Peyer's patch (tissue), 4 donors: ENCODE measurements around the gene FAM50A. TPM values are rescaled to one million over a fixed set of nuclear protein-coding genes. Genes with fewer than 3 reads are reported as not detected.

Experiments used
- DNase-seq, 3 donors: peaks; one replicate each; pipeline ENCODE4 v3.0.0-alpha.2; 2017 to 2019
- H3K27ac ChIP-seq, 4 donors: fragments of 200-600 bp; sonication (generic); one replicate each; pipeline ENCODE4 v1.5.1; 2016 to 2019
- H3K27me3 ChIP-seq, 2 donors: fragments of 200-600 bp; sonication (generic); one replicate each; pipeline ENCODE4 v1.5.1; 2019
- H3K36me3 ChIP-seq, 3 donors: fragments of 200-600 bp; sonication (generic); one replicate each; pipeline ENCODE4 v1.5.1; 2016 to 2019
- H3K4me1 ChIP-seq, 4 donors: fragments of 200-600 bp; sonication (generic); one replicate each; pipeline ENCODE4 v1.5.1; 2016 to 2019
- H3K4me3 ChIP-seq, 4 donors: fragments of 200-600 bp; sonication (generic); 1 replicate in 3 of 4; 2 replicates in 1 of 4; pipeline ENCODE4 v1.5.1; 2016 to 2019; ENCODE audit warnings: mild to moderate bottlenecking in 1 of 4
- H3K9me3 ChIP-seq, 4 donors: fragments of 200-600 bp; sonication (generic); one replicate each; pipeline ENCODE4 v1.5.1; 2016 to 2019; ENCODE audit warnings: mild to moderate bottlenecking in 1 of 4
- CTCF ChIP-seq, 6 experiments: fragments of 450-650 bp in 4 of 6; fragments of 200-600 bp in 2 of 6; sonication (generic) in 1 of 6; IDR thresholded peaks; one replicate each; pipeline ENCODE4 v1.5.1; 2017 to 2019; ENCODE audit warnings: antibody characterized with exemption in 6 of 6, mild to moderate bottlenecking in 3 of 6, moderate library complexity in 1 of 6
- POLR2A ChIP-seq, 2 donors: fragments of 450-650 bp; IDR thresholded peaks; one replicate each; pipeline ENCODE4 v1.5.1; 2017; ENCODE audit warnings: antibody characterized with exemption in 2 of 2, mild to moderate bottlenecking in 2 of 2, moderate library complexity in 2 of 2
- total RNA-seq, 4 donors: library from RNA; depleted of rRNA; stranded (reverse); fragments of >200 nt; gene quantifications; one replicate each; pipeline ENCODE4 v1.1.0, GENCODE V29; 2016

FAM50A gene
- total RNA-seq, 4 donors from 2014 or later = 35.6 to 212 (median 54.6) TPM

GRCh38 chrX:154433605-154434004 is 10.3 kb upstream of the FAM50A start:
- peaks cover 0 to 20% (median 0%) of the 10 kb centered on the region in 4 donors for H3K4me1 ChIP-seq
- H3K9me3 ChIP-seq = no peaks in the 10 kb centered on the region
- DNase-seq = no peak
- no peak overlapping the region for H3K27ac ChIP-seq
- peaks cover 0 to 17% (median 0%) of the 10 kb centered on the region in 3 donors for H3K36me3 ChIP-seq
- TF ChIP-seq CTCF (IDR thresholded peaks at IDR 0.05) = no peak
- TF ChIP-seq POLR2A (IDR thresholded peaks at IDR 0.05) = no peak
- H3K27me3 ChIP-seq = no peaks in the 10 kb centered on the region
- no peak overlapping the region for H3K4me3 ChIP-seq

GRCh38 chrX:154434394-154435168 is 9.4 kb upstream of the FAM50A start:
- Histone ChIP-seq H3K4me1 (peaks cover 0 to 18% (median 0%) of the 10 kb centered on the region in 4 donors), H3K9me3 (no peaks in the 10 kb centered on the region), H3K27ac (no peak overlapping the region), H3K4me3 (no peak overlapping the region), H3K27me3 (no peaks in the 10 kb centered on the region), H3K36me3 (peaks cover 0 to 17% (median 0%) of the 10 kb centered on the region in 3 donors)
- TF ChIP-seq CTCF (IDR thresholded peaks at IDR 0.05) (no peak), POLR2A (IDR thresholded peaks at IDR 0.05) (no peak)
- no peak for DNase-seq

GRCh38 chrX:154435171-154435733 is 8.7 kb upstream of the FAM50A start:
- H3K9me3 ChIP-seq = no peaks in the 10 kb centered on the region
- H3K27ac ChIP-seq = no peak overlapping the region
- TF ChIP-seq POLR2A (IDR thresholded peaks at IDR 0.05) (no peak), CTCF (IDR thresholded peaks at IDR 0.05) (no peak)
- peaks cover 0 to 17% (median 0%) of the 10 kb centered on the region in 3 donors for H3K36me3 ChIP-seq
- no peaks in the 10 kb centered on the region for H3K27me3 ChIP-seq
- no peak overlapping the region for H3K4me3 ChIP-seq
- peaks cover 0 to 14% (median 0%) of the 10 kb centered on the region in 4 donors for H3K4me1 ChIP-seq
- no peak for DNase-seq

- peak overlapping the region; percentile 84 to 95 (median 92) for H3K27ac ChIP-seq
- DNase-seq = peak in 2 of 3 donors; percentile 58
Measured at GRCh38 chrX:154436374-154436982, 7.5 kb upstream of the FAM50A start.

More at GRCh38 chrX:154436374-154436982, 7.5 kb upstream of the FAM50A start:
- TF ChIP-seq POLR2A (IDR thresholded peaks at IDR 0.05) = no peak
- TF ChIP-seq CTCF (IDR thresholded peaks at IDR 0.05) = no peak
- Histone ChIP-seq H3K9me3 (no peaks in the 10 kb centered on the region), H3K4me1 (peaks cover 0 to 14% (median 0%) of the 10 kb centered on the region in 4 donors), H3K36me3 (peaks cover 0 to 24% (median 0%) of the 10 kb centered on the region in 3 donors), H3K27me3 (no peaks in the 10 kb centered on the region), H3K4me3 (peak overlapping the region; percentile 68 to 81 (median 75))
